DOHH2 (cell line): Measurements from ENCODE around the gene TGFBR2.

Source experiments
- CTCF ChIP-seq: fragments of 200-600 bp; sonication (generic); IDR thresholded peaks from one replicate; pipeline ENCODE4 v1.5.1; 2014; ENCODE audit warnings: antibody characterized with exemption, mild to moderate bottlenecking, low read depth, low read length; ENCODE audit not compliant: poor library complexity, severe bottlenecking
- EZH2phosphoT487 ChIP-seq: fragments of 200-600 bp; sonication (generic); IDR thresholded peaks from 2 replicates; pipeline ENCODE4 v1.6.1; 2017; ENCODE audit warnings: borderline replicate concordance, mild to moderate bottlenecking, antibody characterized with exemption, low read length, moderate library complexity, mixed read lengths

DNA sequence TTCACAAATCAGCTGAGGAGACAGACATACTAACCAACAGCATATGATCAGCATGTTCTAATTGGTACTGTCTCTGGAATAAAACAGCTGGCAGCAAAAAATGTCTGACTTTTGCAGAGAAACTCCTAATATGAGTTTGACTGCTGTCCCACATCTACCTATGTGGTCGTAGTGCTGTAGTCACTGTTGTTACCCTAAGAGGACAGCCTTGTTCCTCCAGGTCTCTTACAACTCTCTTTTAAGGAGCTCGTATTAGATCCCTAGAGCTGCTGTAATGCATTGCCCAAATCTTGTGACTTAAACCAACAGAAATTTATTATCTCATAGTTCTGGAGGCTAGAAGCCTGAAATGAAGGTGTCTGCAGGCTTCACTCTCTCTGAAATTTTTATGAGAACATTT is 92.1 kb downstream of the TGFBR2 start:
- TF ChIP-seq CTCF (no peak), EZH2phosphoT487 (no peak)
